ENCODE results near the gene HTR1B. TPM values are rescaled to one million over a fixed set of nuclear protein-coding genes. Genes with fewer than 3 reads are reported as not detected.

Gene HTR1B
- total RNA-seq, 1 donor from 2014 or later, result 1.2 TPM

GRCh38 chr6:77445214-77445613 lies 18.1 kb downstream of the HTR1B start:
- H4K20me1 ChIP-seq (ENCODE audit: insufficient read depth, low read length), result no peaks in the 10 kb centered on the region
- H3K9ac ChIP-seq (ENCODE audit: low read length), result no peak overlapping the region
- no peak for DNase-seq (ENCODE audit: low read depth)
- H3K9me3 Mint-ChIP-seq (ENCODE audit: unreplicated experiment), result no peaks in the 10 kb centered on the region
- H3K4me1 Mint-ChIP-seq (ENCODE audit: low read depth, unreplicated experiment), result peaks cover 13% of the 10 kb centered on the region
- H3K36me3 Mint-ChIP-seq (ENCODE audit: low read depth, unreplicated experiment), result no peaks in the 10 kb centered on the region
- no peak overlapping the region for H3K27ac Mint-ChIP-seq (ENCODE audit: unreplicated experiment)
- H3K36me3 ChIP-seq (ENCODE audit: insufficient read depth, low read length), result no peaks in the 10 kb centered on the region
- H3K27ac ChIP-seq (ENCODE audit: low read depth, low read length), result no peak overlapping the region
- no peaks in the 10 kb centered on the region for H3K27me3 Mint-ChIP-seq (ENCODE audit: low read depth, unreplicated experiment)
- no peaks in the 10 kb centered on the region for H3K4me1 ChIP-seq (ENCODE audit: insufficient read depth, low read length)
- no peak for TF ChIP-seq CTCF (IDR thresholded peaks at IDR 0.05; ENCODE audit: insufficient read depth, low read depth, low read length)
- TF ChIP-seq EZH2 (IDR thresholded peaks at IDR 0.05; ENCODE audit: insufficient read depth, low read length), result no peak
- H3K9me3 ChIP-seq (ENCODE audit: insufficient read depth, low read depth, low read length), result no peaks in the 10 kb centered on the region
- no peak overlapping the region for H3K4me3 ChIP-seq (ENCODE audit: insufficient read depth, low read depth, low read length)
- no peak overlapping the region for H3K4me3 Mint-ChIP-seq (ENCODE audit: unreplicated experiment)
- no peak overlapping the region for H2AFZ ChIP-seq (ENCODE audit: low read depth, low read length)
- H3K27me3 ChIP-seq (ENCODE audit: insufficient read depth, low read length), result no peaks in the 10 kb centered on the region
- H3K4me2 ChIP-seq (ENCODE audit: low read length), result no peak overlapping the region
- FAIRE-seq, result no peak
- H3K79me2 ChIP-seq (ENCODE audit: insufficient read depth, low read length), result no peaks in the 10 kb centered on the region

GRCh38 chr6:77440206-77440976 lies 22.9 kb downstream of the HTR1B start:
- FAIRE-seq, result no peak
- no peaks in the 10 kb centered on the region for H3K79me2 ChIP-seq (ENCODE audit: insufficient read depth, low read length)

More at GRCh38 chr6:77440206-77440976, 22.9 kb downstream of the HTR1B start:
- DNase-seq (ENCODE audit: low read depth), result no peak
- no peaks in the 10 kb centered on the region for H3K4me1 Mint-ChIP-seq (ENCODE audit: low read depth, unreplicated experiment)
- Histone ChIP-seq H3K4me2 (ENCODE audit: low read length) (no peak overlapping the region), H3K4me3 (ENCODE audit: insufficient read depth, low read depth, low read length) (no peak overlapping the region), H3K9ac (ENCODE audit: low read length) (no peak overlapping the region), H3K9me3 (ENCODE audit: insufficient read depth, low read depth, low read length) (no peaks in the 10 kb centered on the region), H3K27me3 (ENCODE audit: insufficient read depth, low read length) (no peaks in the 10 kb centered on the region), H3K4me1 (ENCODE audit: insufficient read depth, low read length) (no peaks in the 10 kb centered on the region), H2AFZ (ENCODE audit: low read depth, low read length) (no peak overlapping the region), H4K20me1 (ENCODE audit: insufficient read depth, low read length) (no peaks in the 10 kb centered on the region), H3K36me3 (ENCODE audit: insufficient read depth, low read length) (no peaks in the 10 kb centered on the region), H3K27ac (ENCODE audit: low read depth, low read length) (no peak overlapping the region)
- no peaks in the 10 kb centered on the region for H3K27me3 Mint-ChIP-seq (ENCODE audit: low read depth, unreplicated experiment)
- no peaks in the 10 kb centered on the region for H3K36me3 Mint-ChIP-seq (ENCODE audit: low read depth, unreplicated experiment)
- no peak overlapping the region for H3K4me3 Mint-ChIP-seq (ENCODE audit: unreplicated experiment)
- H3K9me3 Mint-ChIP-seq (ENCODE audit: unreplicated experiment), result no peaks in the 10 kb centered on the region
- TF ChIP-seq CTCF (IDR thresholded peaks at IDR 0.05; ENCODE audit: insufficient read depth, low read depth, low read length) (no peak), EZH2 (IDR thresholded peaks at IDR 0.05; ENCODE audit: insufficient read depth, low read length) (no peak)
- H3K27ac Mint-ChIP-seq (ENCODE audit: unreplicated experiment), result no peak overlapping the region
